GM19035 (cell line): ENCODE data around the gene ETV6.

Source experiments
- ATAC-seq: cut with Tn5 transposase; IDR thresholded peaks from one replicate; pipeline ENCODE4 v1.9.1; 2021; ENCODE audit not compliant: unreplicated experiment

Gene ETV6

GRCh38 chr12:11693601-11694000, 44.1 kb downstream of the ETV6 start:
- no peak for ATAC-seq

GRCh38 chr12:11694528-11694927, 45.1 kb downstream of the ETV6 start:
- no peak for ATAC-seq

GRCh38 chr12:11695321-11695720, 45.8 kb downstream of the ETV6 start:
- ATAC-seq = no peak

- no peak for ATAC-seq
Observed at GRCh38 chr12:11696084-11696483, 46.6 kb downstream of the ETV6 start.

GRCh38 chr12:11697131-11697530, 47.7 kb downstream of the ETV6 start:
- ATAC-seq = no peak

GRCh38 chr12:11697670-11698387, 48.4 kb downstream of the ETV6 start:
- ATAC-seq = no peak

- ATAC-seq = no peak
Observed at GRCh38 chr12:11698729-11699128, 49.3 kb downstream of the ETV6 start.

- no peak for ATAC-seq
Observed at GRCh38 chr12:11701433-11701832, 52.0 kb downstream of the ETV6 start.

GRCh38 chr12:11702959-11703358, 53.5 kb downstream of the ETV6 start:
- ATAC-seq = peak; percentile 71

- ATAC-seq = peak; percentile 27
Observed at GRCh38 chr12:11703378-11703777, 53.9 kb downstream of the ETV6 start.

GRCh38 chr12:11704089-11704488, 54.6 kb downstream of the ETV6 start:
- ATAC-seq = no peak

- ATAC-seq = no peak
Observed at GRCh38 chr12:11705010-11705409, 55.5 kb downstream of the ETV6 start.

GRCh38 chr12:11706509-11707379, 57.3 kb downstream of the ETV6 start:
- no peak for ATAC-seq

- no peak for ATAC-seq
Observed at GRCh38 chr12:11707535-11707934, 58.1 kb downstream of the ETV6 start.

- no peak for ATAC-seq
Observed at GRCh38 chr12:11709513-11709912, 60.0 kb downstream of the ETV6 start.

GRCh38 chr12:11710431-11710830, 61.0 kb downstream of the ETV6 start:
- ATAC-seq = no peak

- ATAC-seq = no peak
Observed at GRCh38 chr12:11710906-11711305, 61.4 kb downstream of the ETV6 start.

- ATAC-seq = no peak
Observed at GRCh38 chr12:11711651-11712327, 62.3 kb downstream of the ETV6 start.

- no peak for ATAC-seq
Observed at GRCh38 chr12:11712491-11712890, 63.0 kb downstream of the ETV6 start.

GRCh38 chr12:11713202-11713601, 63.7 kb downstream of the ETV6 start:
- ATAC-seq = no peak

GRCh38 chr12:11714626-11715025, 65.2 kb downstream of the ETV6 start:
- no peak for ATAC-seq

- ATAC-seq = no peak
Observed at GRCh38 chr12:11715621-11716020, 66.1 kb downstream of the ETV6 start.
